Measurements from ENCODE around the gene IFT57. TPM values are rescaled to one million over a fixed set of nuclear protein-coding genes. Genes with fewer than 3 reads are reported as not detected.
A peak's percentile ranks its signal among the peaks of the same experiment; 100 is the strongest.
"Not testable (repeated sequence)": the region's sequence is repeated elsewhere in the genome, so short reads cannot be mapped to it uniquely, and the experiment has no call there.

The IFT57 gene, protein sequence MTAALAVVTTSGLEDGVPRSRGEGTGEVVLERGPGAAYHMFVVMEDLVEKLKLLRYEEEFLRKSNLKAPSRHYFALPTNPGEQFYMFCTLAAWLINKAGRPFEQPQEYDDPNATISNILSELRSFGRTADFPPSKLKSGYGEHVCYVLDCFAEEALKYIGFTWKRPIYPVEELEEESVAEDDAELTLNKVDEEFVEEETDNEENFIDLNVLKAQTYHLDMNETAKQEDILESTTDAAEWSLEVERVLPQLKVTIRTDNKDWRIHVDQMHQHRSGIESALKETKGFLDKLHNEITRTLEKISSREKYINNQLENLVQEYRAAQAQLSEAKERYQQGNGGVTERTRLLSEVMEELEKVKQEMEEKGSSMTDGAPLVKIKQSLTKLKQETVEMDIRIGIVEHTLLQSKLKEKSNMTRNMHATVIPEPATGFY
- total RNA-seq (2014; rRNA removed; shearing (Covaris generic)), result 64.8 and 68.0 TPM in 2 replicates

DNA sequence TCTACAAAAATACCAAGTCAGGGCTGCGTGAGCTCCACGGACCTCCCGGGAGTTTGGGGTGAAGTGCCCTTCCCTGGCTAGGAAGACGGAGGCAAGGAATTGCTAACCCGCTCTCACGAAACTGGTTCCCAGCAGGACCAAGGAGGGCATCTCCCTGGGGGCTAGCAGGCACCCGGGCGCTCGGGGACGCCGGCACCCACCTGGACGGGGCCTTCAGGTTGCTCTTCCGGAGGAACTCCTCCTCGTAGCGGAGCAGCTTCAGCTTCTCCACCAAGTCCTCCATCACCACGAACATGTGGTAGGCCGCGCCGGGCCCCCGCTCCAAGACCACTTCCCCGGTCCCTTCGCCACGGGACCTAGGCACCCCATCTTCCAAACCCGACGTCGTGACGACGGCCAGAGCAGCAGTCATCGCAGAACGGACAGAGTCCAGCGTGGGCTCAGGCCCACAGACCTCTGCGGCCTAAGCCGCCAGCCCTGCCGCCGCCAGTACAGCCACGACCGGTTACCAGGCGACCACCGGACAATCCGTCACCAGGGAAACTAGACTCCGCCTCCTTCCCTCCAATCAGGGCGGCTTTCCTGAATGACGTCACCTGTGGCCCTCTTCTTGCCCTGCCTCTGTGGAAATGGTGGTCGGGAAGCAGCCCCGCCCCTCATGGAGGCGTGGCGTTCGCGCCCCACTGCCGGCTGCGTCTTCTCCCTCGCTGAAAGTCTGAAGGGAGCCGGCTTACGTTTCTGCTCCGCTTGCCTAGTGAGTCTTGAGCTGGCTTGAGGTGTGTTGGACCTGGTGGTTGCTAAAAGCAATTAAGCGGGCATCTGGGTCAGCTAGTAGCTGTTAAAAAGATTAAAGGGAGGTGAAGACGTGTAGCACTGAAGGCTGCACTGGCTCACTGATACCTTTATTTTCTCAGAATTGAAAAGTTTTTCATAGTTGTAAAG is at the start of gene IFT57:
TSS of gene IFT57 (minus strand) at position 514 of the 942 bp plus-strand sequence. CDS start at position 412, 102 bp downstream.
- DNase-seq (ENCODE audit: low read depth), result peak; percentile 98

GRCh38 chr3:108271626-108272025 is 49.4 kb upstream of the IFT57 start:
- no peak for DNase-seq (ENCODE audit: low read depth)

GRCh38 chr3:108268235-108268634 is 46.0 kb upstream of the IFT57 start:
- DNase-seq (ENCODE audit: low read depth), result not testable (repeated sequence)

DNA sequence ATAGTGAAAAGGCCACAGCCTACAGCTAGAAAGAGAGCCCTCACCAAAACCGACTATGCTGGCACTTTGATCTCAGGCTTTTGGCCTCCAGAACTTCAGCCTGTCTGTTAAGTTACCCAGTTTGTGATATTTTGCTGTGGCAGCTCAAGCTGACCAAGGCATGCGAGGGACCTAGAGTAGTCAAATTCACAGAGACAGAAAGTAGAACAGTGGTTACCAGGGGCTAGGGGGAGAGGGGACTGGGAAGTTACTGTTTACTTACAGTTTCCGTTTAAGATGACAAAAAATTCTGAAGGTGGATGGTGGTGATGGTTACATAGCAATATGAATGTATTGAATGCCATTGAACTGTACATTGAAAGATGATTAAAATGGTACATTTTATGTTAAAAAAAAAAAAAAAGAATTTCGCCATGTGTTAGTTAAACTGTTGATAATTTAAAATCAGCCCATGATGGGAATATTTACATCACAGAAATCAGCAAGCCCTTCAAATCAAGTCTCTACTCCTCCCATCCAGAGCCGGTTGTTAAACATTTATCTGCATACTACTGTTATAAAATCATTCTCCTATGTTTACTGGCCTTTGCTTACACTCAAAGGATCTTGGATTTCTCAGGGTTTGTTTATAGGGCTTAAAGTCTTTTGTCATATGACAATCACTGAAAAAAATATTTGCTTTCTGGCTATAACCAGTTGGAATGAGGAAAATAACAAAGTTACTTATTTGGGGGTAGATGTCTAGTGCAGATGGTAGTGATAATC is 42.5 kb upstream of the IFT57 start:
- DNase-seq (ENCODE audit: low read depth), result not testable (repeated sequence)

DNA sequence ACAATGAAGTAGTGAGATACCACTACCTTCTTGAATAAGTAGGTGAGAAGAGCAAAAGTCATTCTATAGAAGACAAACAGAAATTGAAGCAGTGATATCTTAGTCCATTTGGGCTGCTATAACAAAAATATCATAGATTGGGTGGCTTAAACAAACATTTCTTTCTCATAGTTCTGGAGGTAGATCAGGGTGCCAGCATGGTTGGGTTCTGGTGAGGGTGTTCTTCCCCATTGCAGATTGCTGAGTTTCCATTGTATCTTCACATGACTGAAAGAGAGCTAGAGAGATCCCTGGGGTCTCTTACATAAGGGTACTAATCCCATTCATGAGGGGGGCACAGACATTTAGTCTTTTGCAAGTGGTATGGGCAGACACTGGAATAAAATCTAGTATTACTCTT is 32.9 kb upstream of the IFT57 start:
- no peak for DNase-seq (ENCODE audit: low read depth)

DNA sequence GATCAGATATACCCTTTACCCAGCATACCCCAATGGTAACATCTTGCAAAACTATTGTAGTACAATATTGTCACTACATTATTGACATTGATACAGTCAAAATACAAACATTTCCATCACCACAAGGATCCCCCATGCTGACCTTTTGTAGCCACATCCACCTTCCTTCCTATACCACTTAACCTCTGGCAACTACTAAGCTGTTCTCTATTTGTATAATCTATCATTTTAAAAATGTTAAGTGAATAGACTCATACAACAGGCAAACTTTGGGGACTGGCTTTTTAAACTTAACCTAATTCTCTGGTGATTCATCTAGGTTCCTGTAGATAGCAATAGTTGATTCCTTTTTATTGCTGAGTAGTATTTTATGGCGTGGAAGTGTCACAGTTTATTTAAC is 29.6 kb upstream of the IFT57 start:
- no peak for DNase-seq (ENCODE audit: low read depth)

DNA sequence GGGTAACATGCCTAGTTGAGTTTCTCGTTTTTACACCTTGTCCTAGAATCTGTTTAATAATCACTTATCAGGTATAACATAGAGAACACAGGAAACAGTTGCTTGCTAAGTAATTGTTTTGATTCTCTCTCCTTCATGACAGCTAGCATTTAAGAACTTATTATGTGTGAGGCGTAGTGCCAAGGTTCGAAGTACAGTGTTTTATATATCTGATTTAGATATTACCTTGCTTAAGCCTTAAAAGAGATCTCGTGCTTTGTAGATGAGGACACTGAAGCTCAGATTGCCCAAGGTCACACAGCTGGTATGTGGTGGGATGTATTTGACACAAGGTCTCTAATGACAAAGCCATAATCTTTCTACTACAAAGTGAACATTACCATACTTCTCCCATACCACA is 29.0 kb upstream of the IFT57 start:
- DNase-seq (ENCODE audit: low read depth), result no peak

GRCh38 chr3:108250626-108251025 is 28.4 kb upstream of the IFT57 start:
- DNase-seq (ENCODE audit: low read depth), result no peak

GRCh38 chr3:108243243-108243642 is 21.0 kb upstream of the IFT57 start:
- DNase-seq (ENCODE audit: low read depth), result no peak

DNA sequence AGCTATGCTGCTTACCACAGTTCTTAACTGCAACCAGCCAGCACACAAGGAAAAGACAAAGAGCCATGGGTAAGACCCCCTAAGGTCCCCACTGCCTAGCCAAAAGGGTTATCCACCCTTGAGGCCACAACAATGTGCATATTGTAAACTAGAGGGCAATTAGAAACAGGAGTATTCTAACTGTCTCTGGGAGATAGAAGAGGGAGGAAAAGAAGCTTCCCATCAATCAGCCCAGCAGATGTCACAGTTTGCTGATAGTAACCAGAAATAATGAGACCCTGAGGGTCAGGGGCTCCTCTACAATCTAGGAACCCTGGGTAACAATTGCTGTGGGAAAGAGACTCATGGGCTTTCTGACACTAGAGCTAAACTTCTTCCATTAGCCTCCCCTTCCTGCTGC is 20.6 kb upstream of the IFT57 start:
- no peak for DNase-seq (ENCODE audit: low read depth)

DNA sequence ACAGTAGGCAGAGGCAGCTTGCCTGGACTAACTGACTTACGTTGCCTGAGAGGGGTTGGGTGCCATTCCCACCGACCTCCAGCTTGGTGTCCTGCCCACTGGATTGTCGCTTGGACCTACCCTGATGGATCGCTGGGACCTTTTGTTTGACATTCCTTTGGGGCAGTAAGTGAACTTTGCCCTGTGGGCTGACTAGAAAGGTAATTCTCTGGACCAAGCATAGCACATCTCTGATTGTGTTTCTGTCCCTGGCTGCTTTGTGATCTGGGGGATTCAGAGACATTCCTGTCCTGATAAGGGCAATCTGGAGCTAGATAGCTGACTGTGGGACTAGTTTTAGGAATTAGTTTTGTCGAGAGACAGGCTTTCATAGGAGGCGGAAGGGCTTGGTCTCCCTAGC is 19.5 kb upstream of the IFT57 start:
- DNase-seq (ENCODE audit: low read depth), result no peak

- DNase-seq (ENCODE audit: low read depth), result no peak
These were observed 18.9 kb upstream of the IFT57 start for GRCh38 chr3:108241146-108241545.

DNA sequence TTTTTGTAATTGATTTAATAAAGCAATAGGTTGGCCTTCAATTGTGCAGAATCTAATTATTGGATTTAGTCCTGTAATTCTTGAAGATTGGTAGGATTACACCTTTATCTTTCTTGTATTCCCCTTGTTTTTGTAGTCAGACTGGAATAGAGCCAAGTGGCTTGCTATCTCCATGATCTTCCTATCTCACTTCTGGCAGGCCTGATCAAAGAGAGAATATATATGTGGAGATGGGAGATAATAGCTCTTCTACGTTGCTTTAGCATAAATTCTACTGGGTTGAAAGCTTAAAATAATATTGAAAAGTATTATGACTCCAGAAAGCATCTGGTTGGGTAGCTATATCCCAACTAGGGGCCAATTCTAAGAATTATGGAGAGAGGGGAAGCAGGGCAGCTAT is 16.9 kb upstream of the IFT57 start:
- DNase-seq (ENCODE audit: low read depth), result no peak

- no peak for DNase-seq (ENCODE audit: low read depth)
These were observed 13.1 kb upstream of the IFT57 start for GRCh38 chr3:108235290-108235689.

GRCh38 chr3:108234387-108234957 is 12.2 kb upstream of the IFT57 start:
- peak; percentile 17 for DNase-seq (ENCODE audit: low read depth)

DNA sequence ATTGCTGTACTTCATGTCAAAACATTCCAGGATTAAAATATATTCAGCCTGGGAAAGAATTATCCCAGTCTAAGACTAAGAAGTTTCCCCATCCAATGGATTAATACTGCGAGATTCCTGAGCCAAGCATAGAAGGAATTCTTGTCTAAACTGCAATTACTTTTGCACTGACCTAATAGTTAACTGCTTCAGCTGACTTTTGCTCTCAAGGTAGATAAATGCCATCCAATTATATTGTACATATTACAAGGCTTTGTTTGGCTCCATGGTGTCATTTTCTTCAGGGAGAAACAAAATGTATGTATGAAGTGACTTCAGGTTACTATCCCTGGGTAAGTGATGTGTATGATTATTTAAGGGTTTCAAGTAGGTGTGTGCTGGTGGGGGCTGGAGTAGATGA is 6.1 kb upstream of the IFT57 start:
- no peak for DNase-seq (ENCODE audit: low read depth)

DNA sequence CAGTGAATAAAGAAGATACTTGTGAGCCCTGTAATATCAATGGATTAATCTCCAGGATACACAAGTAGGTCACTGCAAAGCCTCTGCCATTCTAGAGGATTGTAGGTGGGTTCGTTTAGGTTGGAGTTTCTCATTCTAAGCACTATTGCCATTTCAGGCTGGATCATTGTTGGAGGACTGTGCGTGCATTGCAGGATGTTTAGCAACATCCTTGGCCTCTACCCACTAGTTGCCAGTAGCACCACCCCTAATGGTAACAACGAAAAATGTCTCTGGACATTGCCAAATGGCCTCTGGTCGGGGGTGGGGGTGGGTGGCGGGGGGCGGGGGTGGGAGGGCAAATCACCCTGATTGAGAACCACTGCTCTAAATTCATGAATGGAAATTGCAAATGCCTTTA is 4.9 kb upstream of the IFT57 start:
- no peak for DNase-seq (ENCODE audit: low read depth)

DNA sequence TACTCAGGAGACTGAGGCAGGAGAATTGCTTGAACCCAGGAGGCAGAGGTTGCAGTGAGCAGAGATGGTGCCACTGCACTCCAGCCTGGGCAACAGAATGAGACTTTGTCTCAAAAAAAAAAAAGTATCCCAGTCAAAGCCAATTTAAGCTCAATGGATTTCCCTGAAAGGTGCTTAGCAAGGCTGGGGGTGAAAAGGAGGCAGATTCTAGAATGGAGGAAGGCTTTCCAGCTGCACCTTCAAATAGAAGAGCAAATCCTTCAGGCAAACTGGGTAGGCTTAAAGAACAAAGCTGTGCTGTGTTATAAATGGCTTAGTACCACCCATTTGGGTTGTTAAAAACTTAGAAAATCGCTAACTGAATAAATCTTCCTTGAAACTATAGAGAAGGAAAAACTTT is 3.0 kb upstream of the IFT57 start:
- DNase-seq (ENCODE audit: low read depth), result no peak

DNA sequence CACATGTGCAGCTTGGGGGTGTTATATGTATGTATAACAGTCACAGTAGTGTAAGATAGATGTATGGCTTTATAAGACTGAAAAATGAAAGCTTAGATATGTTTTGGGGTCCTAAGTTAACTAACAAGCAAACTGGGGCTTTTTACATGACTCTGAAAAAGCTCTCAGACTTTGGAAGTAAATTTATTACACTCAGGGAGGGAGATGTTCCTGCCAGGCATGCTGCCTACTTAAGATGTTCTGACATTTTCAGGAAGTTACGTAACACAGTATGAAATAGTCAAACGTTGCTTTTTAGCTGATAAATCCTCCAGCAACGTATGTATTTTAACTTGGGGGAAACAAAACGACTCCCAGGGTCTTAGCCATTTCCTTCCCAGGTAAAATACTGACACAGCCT is 1.7 kb upstream of the IFT57 start:
- peak; percentile 8 for DNase-seq (ENCODE audit: low read depth)

- no peak for DNase-seq (ENCODE audit: low read depth)
These were observed 785 bp upstream of the IFT57 start for GRCh38 chr3:108222853-108223565.

DNA sequence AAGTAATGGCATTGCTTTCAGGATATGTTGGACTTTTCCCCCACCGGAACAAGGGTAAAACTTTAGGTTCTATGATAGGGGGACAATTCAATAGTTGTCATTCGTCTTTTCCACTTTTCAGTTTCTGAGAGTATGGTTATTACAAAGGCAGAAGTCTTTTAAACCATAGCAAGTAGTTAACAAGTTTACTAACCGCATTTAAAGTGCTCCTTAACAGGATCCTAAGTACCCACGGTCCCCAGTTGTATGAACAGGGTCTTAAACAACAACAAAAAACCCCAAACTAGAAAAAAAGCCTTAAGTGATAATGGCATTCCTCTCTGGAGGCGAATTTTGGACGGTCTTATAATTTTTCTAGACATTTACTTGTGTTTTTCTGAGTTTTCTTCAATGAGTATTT is 831 bp downstream of the IFT57 start:
- no peak for DNase-seq (ENCODE audit: low read depth)
